Activated T-cell treated with anti-CD3 and anti-CD28 coated beads for 1 hour (primary cell): Measurements from ENCODE around the gene ANKRD33.

Experiments
- DNase-seq: peaks from one replicate; pipeline ENCODE4 v3.0.0-alpha.2; 2020; ENCODE audit warnings: low read depth

The ANKRD33 gene

GRCh38 chr12:51860986-51861385, 26.9 kb upstream of the ANKRD33 start:
- no peak for DNase-seq

- no peak for DNase-seq
Observed at GRCh38 chr12:51862947-51863346, 25.0 kb upstream of the ANKRD33 start.

- no peak for DNase-seq
Observed at GRCh38 chr12:51863363-51863932, 24.5 kb upstream of the ANKRD33 start.

- no peak for DNase-seq
Observed at GRCh38 chr12:51863933-51864832, 23.7 kb upstream of the ANKRD33 start.

- no peak for DNase-seq
Observed at GRCh38 chr12:51864833-51865670, 22.9 kb upstream of the ANKRD33 start.

- DNase-seq: no peak
Observed at GRCh38 chr12:51865757-51866270, 22.1 kb upstream of the ANKRD33 start.

- no peak for DNase-seq
Observed at GRCh38 chr12:51866324-51866723, 21.6 kb upstream of the ANKRD33 start.

GRCh38 chr12:51866762-51867161, 21.1 kb upstream of the ANKRD33 start:
- no peak for DNase-seq

GRCh38 chr12:51867371-51867770, 20.5 kb upstream of the ANKRD33 start:
- no peak for DNase-seq

- no peak for DNase-seq
Observed at GRCh38 chr12:51867796-51868428, 20.0 kb upstream of the ANKRD33 start.

GRCh38 chr12:51868821-51869495, 18.9 kb upstream of the ANKRD33 start:
- DNase-seq: no peak

GRCh38 chr12:51869496-51869865, 18.4 kb upstream of the ANKRD33 start:
- no peak for DNase-seq

GRCh38 chr12:51869931-51870330, 18.0 kb upstream of the ANKRD33 start:
- no peak for DNase-seq

- DNase-seq: no peak
Observed at GRCh38 chr12:51870504-51870903, 17.4 kb upstream of the ANKRD33 start.

- no peak for DNase-seq
Observed at GRCh38 chr12:51871126-51871525, 16.8 kb upstream of the ANKRD33 start.

GRCh38 chr12:51871918-51872688, 15.8 kb upstream of the ANKRD33 start:
- no peak for DNase-seq

- DNase-seq: no peak
Observed at GRCh38 chr12:51872689-51872981, 15.3 kb upstream of the ANKRD33 start.

- no peak for DNase-seq
Observed at GRCh38 chr12:51873251-51873994, 14.5 kb upstream of the ANKRD33 start.

GRCh38 chr12:51874000-51874399, 13.9 kb upstream of the ANKRD33 start:
- DNase-seq: no peak

GRCh38 chr12:51874486-51874885, 13.4 kb upstream of the ANKRD33 start:
- DNase-seq: no peak
